Keratinocyte (primary cell): ENCODE data around the gene ZDHHC4. TPM values are rescaled to one million over a fixed set of nuclear protein-coding genes. Genes with fewer than 3 reads are reported as not detected.

Experiments
- DNase-seq: peaks from one replicate; pipeline ENCODE4 v3.0.0-alpha.2; 2011; ENCODE audit warnings: low read depth, missing footprints, low spot score
- FAIRE-seq: peaks from 2 replicates; lab custom pipeline; 2011; peaks lifted over from hg19 to GRCh38; lab: Jason Lieb, UNC
- H2AFZ ChIP-seq: 2 replicates; pipeline ENCODE4 v1.6.0; 2012; ENCODE audit warnings: low read length, control low read depth, inconsistent platforms; ENCODE audit not compliant: control insufficient read depth
- H3K27ac ChIP-seq: 2 replicates; pipeline ENCODE4 v1.5.1; 2011; ENCODE audit warnings: low read length; ENCODE audit not compliant: control insufficient read depth, insufficient read depth
- H3K27me3 ChIP-seq: 3 replicates; pipeline ENCODE4 v1.6.0; 2011; ENCODE audit warnings: low read length; ENCODE audit not compliant: control insufficient read depth, insufficient read depth; ENCODE audit errors: extremely low read depth
- H3K36me3 ChIP-seq, 2 experiments: 2 replicates in 1 of 2; 3 replicates in 1 of 2; pipeline ENCODE4 v1.5.1; 2011; ENCODE audit warnings: low read length in 2 of 2, mild to moderate bottlenecking in 1 of 2; ENCODE audit not compliant: control insufficient read depth in 2 of 2, insufficient read depth in 2 of 2; ENCODE audit errors: extremely low read depth in 1 of 2
- H3K4me1 ChIP-seq: 3 replicates; pipeline ENCODE4 v1.5.1; 2011; ENCODE audit warnings: low read length; ENCODE audit not compliant: control insufficient read depth, insufficient read depth; ENCODE audit errors: extremely low read depth
- H3K4me2 ChIP-seq: 3 replicates; pipeline ENCODE4 v1.6.0; 2011; ENCODE audit warnings: low read depth, low read length; ENCODE audit not compliant: control insufficient read depth, insufficient read depth; ENCODE audit errors: extremely low read depth
- H3K4me3 ChIP-seq, 3 experiments: fragments of 200-600 bp in 1 of 3; sonication (generic) in 1 of 3; 2 replicates in 2 of 3; 3 replicates in 1 of 3; pipeline ENCODE4 v1.5.1; 2011 to 2016; ENCODE audit warnings: low read length in 3 of 3, mild to moderate bottlenecking in 3 of 3, control low read depth in 2 of 3, inconsistent platforms in 1 of 3, low read depth in 1 of 3, mixed read lengths in 1 of 3, mixed run types in 1 of 3, moderate library complexity in 1 of 3; ENCODE audit not compliant: control insufficient read depth in 2 of 3, insufficient read depth in 2 of 3; ENCODE audit errors: extremely low read depth in 1 of 3
- H3K79me2 ChIP-seq: 2 replicates; pipeline ENCODE4 v1.6.0; 2012; ENCODE audit warnings: low read length; ENCODE audit not compliant: control insufficient read depth, insufficient read depth
- H3K9ac ChIP-seq: 3 replicates; pipeline ENCODE4 v1.6.0; 2011; ENCODE audit warnings: low read length; ENCODE audit not compliant: control insufficient read depth, insufficient read depth; ENCODE audit errors: extremely low read depth
- H3K9me1 ChIP-seq: 3 replicates; pipeline ENCODE4 v1.6.0; 2011; ENCODE audit warnings: low read length; ENCODE audit not compliant: control insufficient read depth, insufficient read depth; ENCODE audit errors: extremely low read depth
- H3K9me3 ChIP-seq: 2 replicates; pipeline ENCODE4 v1.5.1; 2012; ENCODE audit warnings: low read depth, low read length; ENCODE audit not compliant: control insufficient read depth
- H4K20me1 ChIP-seq: 3 replicates; pipeline ENCODE4 v1.6.0; 2011; ENCODE audit warnings: low read length; ENCODE audit not compliant: control insufficient read depth, insufficient read depth; ENCODE audit errors: extremely low read depth
- EZH2 ChIP-seq: IDR thresholded peaks from one replicate; pipeline ENCODE4 v1.6.1; 2012; ENCODE audit warnings: inconsistent platforms, mild to moderate bottlenecking, low read length, moderate library complexity
- dilution Hi-C: fragments of 300-500 bp; cut with MboI; formaldehyde crosslinking; loops from one replicate; pipeline ENCODE4 v1.7.0; 2020; ENCODE audit warnings: low sequenced_read_pairs; ENCODE audit not compliant: extremely low pct_ligation_motif_present
- polyA plus RNA-seq, 5 experiments: library from polyadenylated mRNA; depleted of rRNA in 3 of 5; stranded (reverse) in 3 of 5; stranded (forward) in 1 of 5; unstranded in 1 of 5; fragments of >200 nt; gene quantifications; 1 replicate in 1 of 5; 2 replicates in 3 of 5; 3 replicates in 1 of 5; pipeline versions ENCODE4 v1.2.1 to v1.2.3, GENCODE V29; 2011 to 2012; ENCODE audit warnings: missing spikeins in 2 of 5, low read depth in 1 of 5, low replicate concordance in 1 of 5
- TF ChIP-seq, protein P1 (sequence below), 3 experiments: IDR thresholded peaks in 1 of 3; conservative IDR thresholded peaks in 1 of 3; optimal IDR thresholded peaks in 1 of 3; 2 replicates in 2 of 3; 3 replicates in 1 of 3; pipeline versions ENCODE3 to v1.5.1; 2011; ENCODE audit warnings: low read length in 3 of 3, mild to moderate bottlenecking in 3 of 3, moderate library complexity in 2 of 3, control low read depth in 1 of 3, inconsistent platforms in 1 of 3; ENCODE audit not compliant: insufficient read depth in 2 of 3; ENCODE audit errors: extremely low read depth in 1 of 3

ZDHHC4 gene
- polyA plus RNA-seq, 1 donor (not counting 4 experiments of a cell fraction or from before 2014, with no cell fraction given), result 50.7 TPM

DNA sequence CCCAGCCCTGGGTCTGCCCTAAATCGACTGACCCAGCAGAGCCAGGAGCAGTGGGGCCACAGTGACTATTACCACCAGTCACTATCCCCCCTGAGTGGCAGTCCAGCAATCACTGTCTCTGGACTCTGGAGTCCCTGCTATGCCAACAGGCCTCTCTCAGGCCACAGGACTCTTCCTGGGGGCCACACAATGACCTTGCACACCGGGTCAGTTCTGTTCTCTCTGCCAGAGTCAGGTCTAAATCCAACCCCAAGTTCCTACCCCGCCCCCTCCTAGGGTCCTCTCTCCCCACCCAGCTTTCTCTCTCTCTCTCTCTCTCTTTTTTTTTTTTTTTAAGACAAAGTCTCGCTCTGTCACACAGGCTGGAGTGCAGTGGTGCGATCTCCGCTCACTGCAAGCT, 47.6 kb upstream of the ZDHHC4 start:
- Histone ChIP-seq H3K4me2 (no peak overlapping the region), H3K9me1 (no peaks in the 10 kb centered on the region), H3K36me3 (no peaks in the 10 kb centered on the region), H4K20me1 (no peaks in the 10 kb centered on the region), H3K27ac (no peak overlapping the region), H3K27me3 (peaks cover 77% of the 10 kb centered on the region), H3K4me1 (no peaks in the 10 kb centered on the region), H3K9me3 (no peaks in the 10 kb centered on the region), H3K9ac (no peak overlapping the region), H3K4me3 (no peak overlapping the region), H2AFZ (no peak overlapping the region), H3K79me2 (no peaks in the 10 kb centered on the region)
- DNase-seq (no peak), FAIRE-seq (no peak)
- dilution Hi-C loops, result no loop called here
- TF ChIP-seq EZH2, result no peak
- TF ChIP-seq, protein P1, sequence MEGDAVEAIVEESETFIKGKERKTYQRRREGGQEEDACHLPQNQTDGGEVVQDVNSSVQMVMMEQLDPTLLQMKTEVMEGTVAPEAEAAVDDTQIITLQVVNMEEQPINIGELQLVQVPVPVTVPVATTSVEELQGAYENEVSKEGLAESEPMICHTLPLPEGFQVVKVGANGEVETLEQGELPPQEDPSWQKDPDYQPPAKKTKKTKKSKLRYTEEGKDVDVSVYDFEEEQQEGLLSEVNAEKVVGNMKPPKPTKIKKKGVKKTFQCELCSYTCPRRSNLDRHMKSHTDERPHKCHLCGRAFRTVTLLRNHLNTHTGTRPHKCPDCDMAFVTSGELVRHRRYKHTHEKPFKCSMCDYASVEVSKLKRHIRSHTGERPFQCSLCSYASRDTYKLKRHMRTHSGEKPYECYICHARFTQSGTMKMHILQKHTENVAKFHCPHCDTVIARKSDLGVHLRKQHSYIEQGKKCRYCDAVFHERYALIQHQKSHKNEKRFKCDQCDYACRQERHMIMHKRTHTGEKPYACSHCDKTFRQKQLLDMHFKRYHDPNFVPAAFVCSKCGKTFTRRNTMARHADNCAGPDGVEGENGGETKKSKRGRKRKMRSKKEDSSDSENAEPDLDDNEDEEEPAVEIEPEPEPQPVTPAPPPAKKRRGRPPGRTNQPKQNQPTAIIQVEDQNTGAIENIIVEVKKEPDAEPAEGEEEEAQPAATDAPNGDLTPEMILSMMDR (optimal IDR thresholded peaks at IDR 0.05 in 1 of 3, IDR thresholded peaks at IDR 0.05 in 1 of 3, conservative IDR thresholded peaks at IDR 0.05 in 1 of 3; ENCODE audit: extremely low read depth in 1 of 3, insufficient read depth in 2 of 3, low read length in 3 of 3), result no peak

DNA sequence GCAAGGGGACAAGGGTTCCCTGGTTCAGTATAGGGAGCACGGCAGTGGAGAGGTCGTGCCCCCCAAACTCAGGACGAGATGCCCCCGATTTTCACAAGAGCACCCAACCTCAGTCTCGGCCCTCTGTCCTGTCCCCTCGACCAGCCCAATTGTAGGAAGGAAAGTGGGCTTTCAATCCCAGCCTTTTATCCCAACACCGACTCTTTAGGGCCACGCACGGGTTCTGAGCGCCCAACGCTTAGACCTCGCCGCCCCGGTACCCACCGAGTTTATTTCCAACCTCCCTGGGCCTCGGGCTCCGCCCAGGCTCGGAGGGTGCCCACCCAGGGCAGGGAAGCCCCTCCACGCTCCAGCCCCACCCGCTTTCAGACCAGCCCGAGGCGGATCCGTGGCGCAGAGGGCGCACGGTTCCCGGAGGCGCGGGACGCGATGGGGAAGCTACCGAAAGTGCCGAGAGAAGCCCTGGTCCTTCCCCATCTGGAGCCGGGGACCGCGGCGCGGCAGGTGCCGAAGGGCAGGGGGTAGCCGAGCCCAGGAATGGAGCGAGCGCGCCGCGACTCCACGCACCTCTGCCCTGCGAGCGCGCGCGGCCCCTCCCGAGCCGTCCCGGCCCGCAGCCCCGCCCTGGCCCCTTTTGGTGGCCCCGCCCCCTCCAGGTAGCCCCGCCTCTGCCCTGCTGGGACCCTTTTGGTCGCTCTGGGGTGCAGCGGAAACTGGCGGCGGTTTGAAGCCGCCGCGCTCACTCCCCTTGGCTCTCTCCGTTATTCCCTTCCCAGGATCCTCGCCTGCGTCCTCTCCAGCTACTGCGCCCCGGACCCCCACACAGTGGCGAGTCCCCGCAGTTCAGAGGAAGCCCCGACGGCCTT, 46.4 kb upstream of the ZDHHC4 start:
- peak overlapping the region; percentile 42 to 63 (median 55) for H3K4me3 ChIP-seq
- H3K36me3 ChIP-seq, result no peaks in the 10 kb centered on the region
- H3K9me3 ChIP-seq, result no peaks in the 10 kb centered on the region
- no peaks in the 10 kb centered on the region for H3K79me2 ChIP-seq
- H3K9ac ChIP-seq, result no peak overlapping the region
- H4K20me1 ChIP-seq, result no peaks in the 10 kb centered on the region
- peak overlapping the region; percentile 49 for H2AFZ ChIP-seq
- no peaks in the 10 kb centered on the region for H3K9me1 ChIP-seq
- no peak overlapping the region for H3K27ac ChIP-seq
- peak overlapping the region; percentile 63 for H3K4me2 ChIP-seq
- no peaks in the 10 kb centered on the region for H3K4me1 ChIP-seq
- FAIRE-seq (no peak), DNase-seq (no peak)
- peaks cover 79% of the 10 kb centered on the region for H3K27me3 ChIP-seq
- dilution Hi-C loops, result no loop called here
- TF ChIP-seq, protein P1 (optimal IDR thresholded peaks at IDR 0.05 in 1 of 3, IDR thresholded peaks at IDR 0.05 in 1 of 3, conservative IDR thresholded peaks at IDR 0.05 in 1 of 3; ENCODE audit: extremely low read depth in 1 of 3, insufficient read depth in 2 of 3, low read length in 3 of 3), result no peak
- peak; percentile 53 for TF ChIP-seq EZH2
